B cell (primary cell): Measurements from ENCODE around the gene KLF16. TPM values are rescaled to one million over a fixed set of nuclear protein-coding genes. Genes with fewer than 3 reads are reported as not detected.

Experiments
- ATAC-seq: fragments of 200-7000 bp; cut with Tn5 transposase; one replicate; pipeline ENCODE4 v1.10.0; 2021; ENCODE audit warnings: low read depth, mild to moderate bottlenecking, moderate number of reproducible peaks, moderate library complexity
- CTCF ChIA-PET: fragments of 350-600 bp; sonication (Branson Sonifier 250); formaldehyde crosslinking; loops from one replicate; lab custom pipeline; 2021; ENCODE audit warnings: antibody characterized with exemption, inconsistent platforms; lab: Charles Lee
- POLR2A ChIA-PET: fragments of 350-600 bp; sonication (Branson Sonifier 250); formaldehyde crosslinking; loops from one replicate; lab custom pipeline; 2021; ENCODE audit warnings: antibody characterized with exemption; lab: Charles Lee
- DNase-seq: peaks from one replicate; pipeline ENCODE4 v3.0.0; 2013
- H2AFZ ChIP-seq: 2 replicates; pipeline ENCODE4 v1.6.1; 2012; ENCODE audit warnings: mild to moderate bottlenecking, low read depth, low read length; ENCODE audit not compliant: insufficient read depth, poor library complexity, severe bottlenecking
- H3K27ac ChIP-seq, 2 donors: 1 replicate in 1 of 2; 2 replicates in 1 of 2; pipeline ENCODE4 v1.5.1; 2012 to 2013; ENCODE audit warnings: low read length in 2 of 2, mild to moderate bottlenecking in 2 of 2, moderate library complexity in 1 of 2
- H3K27me3 ChIP-seq, 4 experiments: fragments of 200-600 bp in 1 of 4; sonication (generic) in 1 of 4; replicated peaks in 1 of 4; 1 replicate in 2 of 4; 2 replicates in 2 of 4; pipeline versions ENCODE4 v1.6.1 to v1.7.0; 2013 to 2016; ENCODE audit warnings: low read length in 3 of 4, mild to moderate bottlenecking in 2 of 4, mixed read lengths in 1 of 4, moderate library complexity in 1 of 4; ENCODE audit not compliant: insufficient read depth in 4 of 4, control insufficient read depth in 3 of 4; ENCODE audit errors: control extremely low read depth in 1 of 4
- H3K36me3 ChIP-seq, 2 experiments: replicated peaks in 1 of 2; 1 replicate in 1 of 2; 2 replicates in 1 of 2; pipeline versions ENCODE4 v1.6.1 to v1.7.1; 2013; ENCODE audit warnings: low read length in 1 of 2; ENCODE audit not compliant: insufficient read depth in 2 of 2, control insufficient read depth in 1 of 2; ENCODE audit errors: control extremely low read depth in 1 of 2, extremely low read depth in 1 of 2
- H3K4me1 ChIP-seq, 2 donors: fragments of 200-600 bp in 1 of 2; sonication (generic) in 1 of 2; 1 replicate in 1 of 2; 2 replicates in 1 of 2; pipeline versions ENCODE4 v1.5.1 to v1.6.1; 2013 to 2017; ENCODE audit warnings: low read length in 2 of 2; ENCODE audit not compliant: control insufficient read depth in 2 of 2, insufficient read depth in 2 of 2
- H3K4me2 ChIP-seq: replicated peaks from 2 replicates; pipeline ENCODE3; 2012; ENCODE audit warnings: mild to moderate bottlenecking, low read depth, low read length; ENCODE audit not compliant: poor library complexity, severe bottlenecking
- H3K4me3 ChIP-seq, 5 experiments: fragments of 200-600 bp in 1 of 5; sonication (generic) in 1 of 5; 1 replicate in 3 of 5; 2 replicates in 2 of 5; pipeline versions ENCODE4 v1.5.1 to v1.7.0; 2011 to 2016; ENCODE audit warnings: low read length in 4 of 5, mild to moderate bottlenecking in 4 of 5, low read depth in 2 of 5, control low read depth in 1 of 5, moderate library complexity in 1 of 5; ENCODE audit not compliant: insufficient read depth in 1 of 5; ENCODE audit errors: control extremely low read depth in 1 of 5, extremely low read depth in 1 of 5
- H3K79me2 ChIP-seq: fragments of 200-600 bp; sonication (generic); one replicate; pipeline ENCODE4 v1.6.0; 2016; ENCODE audit warnings: low read length; ENCODE audit not compliant: control insufficient read depth, insufficient read depth
- H3K9ac ChIP-seq: fragments of 200-600 bp; sonication (generic); 2 replicates; pipeline ENCODE4 v1.6.1; 2017; ENCODE audit warnings: mild to moderate bottlenecking, low read length, moderate library complexity
- H3K9me3 ChIP-seq, 3 donors: one replicate each; pipeline versions ENCODE4 v1.6.1 to v1.7.1; 2013; ENCODE audit warnings: low read length in 2 of 3; ENCODE audit not compliant: control insufficient read depth in 2 of 3, insufficient read depth in 1 of 3; ENCODE audit errors: control extremely low read depth in 1 of 3
- H4K20me1 ChIP-seq: 2 replicates; pipeline ENCODE4 v1.6.0; 2012; ENCODE audit warnings: mild to moderate bottlenecking, low read length; ENCODE audit not compliant: insufficient read depth, control insufficient read depth, poor library complexity, severe bottlenecking
- H3K27ac Mint-ChIP-seq: one replicate; pipeline ENCODE4 v1.8.0; 2021; ENCODE audit warnings: mixed read lengths
- H3K27me3 Mint-ChIP-seq: one replicate; pipeline ENCODE4 v1.8.0; 2021; ENCODE audit warnings: mixed read lengths
- H3K4me1 Mint-ChIP-seq: one replicate; pipeline ENCODE4 v1.8.0; 2021; ENCODE audit warnings: mixed read lengths
- H3K4me3 Mint-ChIP-seq: one replicate; pipeline ENCODE4 v1.8.0; 2021; ENCODE audit warnings: mixed read lengths
- H3K9me3 Mint-ChIP-seq: one replicate; pipeline ENCODE4 v1.8.0; 2022; ENCODE audit warnings: mixed read lengths; ENCODE audit not compliant: insufficient read depth
- CTCF ChIP-seq: fragments of 200-600 bp; IDR thresholded peaks from one replicate; pipeline ENCODE4 v1.8.0; 2022; ENCODE audit warnings: antibody characterized with exemption, mild to moderate bottlenecking
- EZH2 ChIP-seq: IDR thresholded peaks from 2 replicates; pipeline ENCODE4 v1.6.1; 2012; ENCODE audit warnings: borderline replicate concordance, low read depth, mild to moderate bottlenecking, moderate library complexity, low read length; ENCODE audit not compliant: insufficient read depth, poor library complexity, severe bottlenecking
- WGBS: methylation state at CpG from one replicate; pipeline ENCODE4 v1.1.5; 2013; ENCODE audit warnings: missing lambda C conversion rate; ENCODE audit not compliant: insufficient coverage; 5-methylcytosine and 5-hydroxymethylcytosine counted together
- intact Hi-C: fragments of 100-400 bp; cut with micrococcal nuclease; formaldehyde crosslinking; loops from one replicate; pipeline ENCODE4 v1.10.0; 2022
- polyA plus RNA-seq: library from polyadenylated mRNA; depleted of rRNA; stranded (reverse); fragments of >200 nt; gene quantifications from 2 replicates; pipeline ENCODE4 v1.2.3, GENCODE V29; 2012
- total RNA-seq, 2 donors: library from RNA; stranded (reverse); fragments of 120-200 nt in 1 of 2; gene quantifications; 1 replicate in 1 of 2; 2 replicates in 1 of 2; pipeline versions ENCODE4 v1.2.3 to v1.2.4, GENCODE V29; 2013 to 2022

Gene KLF16
- total and polyA plus RNA-seq, 2 donors (not counting 1 experiment from before 2014, with no cell fraction given): 29.7 to 49.0 TPM

DNA sequence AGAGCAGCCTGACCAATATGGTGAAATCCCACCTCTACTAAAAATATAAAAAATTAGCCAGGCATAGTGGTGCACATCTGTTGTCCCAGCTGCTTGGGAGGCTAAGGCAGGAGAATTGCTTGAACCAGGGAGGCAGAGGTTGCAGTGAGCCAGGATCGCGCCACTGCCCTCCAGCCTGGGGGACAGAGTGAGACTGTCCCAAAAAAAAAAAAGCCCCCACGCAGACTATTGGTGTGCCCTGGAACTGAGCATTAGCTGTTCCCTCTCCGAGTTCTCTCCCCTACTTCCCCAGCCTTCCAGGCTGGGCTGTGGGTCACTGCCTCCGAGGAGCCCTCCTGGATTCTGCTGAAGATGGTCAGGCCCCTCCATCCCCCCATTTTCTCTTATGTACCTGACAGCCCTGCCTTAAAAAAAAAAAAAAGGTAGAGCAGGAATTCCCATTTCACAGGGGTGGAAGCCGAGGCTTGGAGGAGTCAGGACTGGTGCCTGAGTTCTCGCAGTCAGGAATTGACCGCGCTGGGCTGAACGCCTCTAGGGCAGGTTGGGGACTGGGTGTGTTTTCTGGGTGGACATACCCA is 43.7 kb upstream of the KLF16 start:
- H3K36me3 ChIP-seq: no peaks in the 10 kb centered on the region
- H3K27me3 Mint-ChIP-seq: no peaks in the 10 kb centered on the region
- H3K9me3 Mint-ChIP-seq: no peaks in the 10 kb centered on the region
- H3K4me2 ChIP-seq: no peak overlapping the region
- ATAC-seq (no peak), DNase-seq (no peak)
- no peak overlapping the region for H3K4me3 ChIP-seq
- peaks cover 66% of the 10 kb centered on the region for H3K79me2 ChIP-seq
- peaks cover 52% of the 10 kb centered on the region for H3K4me1 Mint-ChIP-seq
- H3K27ac Mint-ChIP-seq: peak overlapping the region; percentile 53
- H3K27me3 ChIP-seq: no peaks in the 10 kb centered on the region
- ChIA-PET POLR2A (interaction anchor here (0.7 to 4.1 kb wide), 3 partner anchors 11 to 51 kb away, joined by 3 to 24 read pairs (median 5); no protein-coding TSS in a partner anchor), CTCF (interaction anchor here (1.9 to 2.0 kb wide), 2 partner anchors 9 to 43 kb away, joined by 6 read pairs; no protein-coding TSS in a partner anchor)
- H4K20me1 ChIP-seq: peaks cover 48% of the 10 kb centered on the region
- H3K9me3 ChIP-seq: peaks cover 0 to 2% (median 0%) of the 10 kb centered on the region in 3 donors
- intact Hi-C loops: loop anchor here (10.0 kb wide), 1 partner anchor 188 kb away; the partner anchor contains the start of genes IZUMO4 and MOB3A
- 97% methylated on average over 7 of the region's 10 CpGs for WGBS
- H3K4me3 Mint-ChIP-seq: peak overlapping the region; percentile 45
- H3K27ac ChIP-seq: no peak overlapping the region
- no peak overlapping the region for H3K9ac ChIP-seq
- peaks cover 48 to 70% of the 10 kb centered on the region in 2 donors for H3K4me1 ChIP-seq
- TF ChIP-seq EZH2 (no peak), CTCF (no peak)
- H2AFZ ChIP-seq: no peak overlapping the region

DNA sequence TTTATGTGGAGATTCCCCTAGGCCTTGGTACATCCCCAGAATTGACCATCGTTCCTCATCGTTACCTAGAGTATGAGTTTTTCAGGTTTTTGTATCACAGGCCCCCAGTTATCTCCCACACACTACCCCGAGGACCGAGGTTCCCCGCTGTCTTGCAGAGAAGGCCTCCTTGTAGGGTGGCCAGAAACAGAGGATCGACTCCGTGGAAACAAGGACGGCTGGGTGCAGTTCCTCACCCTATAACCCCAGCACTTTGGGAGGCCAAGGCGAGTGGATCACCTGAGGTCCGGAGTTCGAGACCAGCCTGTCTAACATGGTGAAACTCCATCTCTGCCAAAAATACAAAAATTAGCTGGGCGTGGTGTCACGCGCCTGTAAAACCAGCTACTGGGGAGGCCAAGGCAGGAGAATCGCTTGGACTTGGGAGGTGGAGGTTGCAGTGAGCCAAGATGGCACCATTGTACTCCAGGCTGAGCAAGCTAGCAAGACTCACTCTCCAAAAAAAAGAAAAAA is 42.5 kb upstream of the KLF16 start:
- peaks cover 44% of the 10 kb centered on the region for H4K20me1 ChIP-seq
- peak overlapping the region; percentile 77 for H3K9ac ChIP-seq
- peak overlapping the region; percentile 90 for H3K4me3 Mint-ChIP-seq
- TF ChIP-seq EZH2 (no peak), CTCF (no peak)
- H3K4me1 Mint-ChIP-seq: peaks cover 52% of the 10 kb centered on the region
- H3K4me1 ChIP-seq: peaks cover 48 to 70% of the 10 kb centered on the region in 2 donors
- WGBS: 69% methylated on average over 5 of the region's 15 CpGs
- ATAC-seq: no peak
- H3K27ac Mint-ChIP-seq: peak overlapping the region; percentile 89
- H3K27me3 ChIP-seq: no peaks in the 10 kb centered on the region
- peaks cover 54% of the 10 kb centered on the region for H3K79me2 ChIP-seq
- CTCF ChIA-PET: interaction anchor here (0.9 to 2.0 kb wide), 3 partner anchors 8 to 42 kb away, joined by 3 to 6 read pairs (median 6); no protein-coding TSS in a partner anchor
- no peaks in the 10 kb centered on the region for H3K27me3 Mint-ChIP-seq
- peaks cover 0 to 2% (median 0%) of the 10 kb centered on the region in 3 donors for H3K9me3 ChIP-seq
- DNase-seq: no peak
- H3K4me3 ChIP-seq: peak overlapping the region; percentile 8 to 75 (median 66)
- H3K4me2 ChIP-seq: peak overlapping the region; percentile 88
- intact Hi-C loops: loop anchor here (1.0 to 10.0 kb wide), 7 partner anchors 9 to 189 kb away; partner anchors contain the start of genes ABHD17A, IZUMO4, MOB3A and REXO1
- H3K9me3 Mint-ChIP-seq: no peaks in the 10 kb centered on the region
- POLR2A ChIA-PET: interaction anchor here (1.1 to 4.1 kb wide), 3 partner anchors 10 to 42 kb away, joined by 3 to 24 read pairs (median 3); no protein-coding TSS in a partner anchor
- H3K36me3 ChIP-seq: no peaks in the 10 kb centered on the region
- no peak overlapping the region for H2AFZ ChIP-seq
- peak overlapping the region; percentile 78 to 90 for H3K27ac ChIP-seq
